AG04450 (cell line): Measurements from ENCODE around the gene TRAF2. TPM values are rescaled to one million over a fixed set of nuclear protein-coding genes. Genes with fewer than 3 reads are reported as not detected.
A peak's percentile ranks its signal among the peaks of the same experiment; 100 is the strongest.
"Not testable (repeated sequence)": the region's sequence is repeated elsewhere in the genome, so short reads cannot be mapped to it uniquely, and the experiment has no call there.

Experiments used
- CTCF ChIA-PET: fragments of 300-600, 350-600 bp; formaldehyde crosslinking; extraction: SDS; loops from one replicate; lab custom pipeline; 2022; ENCODE audit warnings: antibody characterized with exemption, inconsistent platforms; lab: Charles Lee
- POLR2A ChIA-PET: fragments of 350-600 bp; formaldehyde crosslinking; extraction: SDS; loops from one replicate; lab custom pipeline; 2021; ENCODE audit warnings: antibody characterized with exemption, inconsistent platforms; lab: Yijun Ruan, JAX
- DNase-seq: peaks from one replicate; pipeline ENCODE4 v3.0.0-alpha.2; 2011; ENCODE audit warnings: low read depth, low spot score
- H3K27ac ChIP-seq: one replicate; pipeline ENCODE4 v1.5.1; 2012; ENCODE audit warnings: low read depth, low read length, control low read depth
- H3K27me3 ChIP-seq: one replicate; pipeline ENCODE4 v1.6.0; 2012; ENCODE audit warnings: low read length; ENCODE audit not compliant: control insufficient read depth, insufficient read depth
- H3K4me3 ChIP-seq: 2 replicates; pipeline ENCODE4 v1.5.1; 2011; ENCODE audit warnings: mild to moderate bottlenecking, low read depth, low read length, control low read depth
- H3K9me3 ChIP-seq: 2 replicates; pipeline ENCODE4 v1.5.1; 2012; ENCODE audit warnings: low read length; ENCODE audit not compliant: control insufficient read depth, insufficient read depth
- CTCF ChIP-seq: IDR thresholded peaks from 2 replicates; pipeline ENCODE4 v1.5.1; 2011; ENCODE audit warnings: low read depth, low read length, control low read depth, inconsistent platforms
- polyA plus RNA-seq: library from polyadenylated mRNA; depleted of rRNA; stranded (reverse); fragments of >200 nt; gene quantifications from 2 replicates; pipeline ENCODE4 v1.2.3, GENCODE V29; 2011

Gene TRAF2
- polyA plus RNA-seq, 1 experiment = 6.1 TPM

- TF ChIP-seq CTCF = peak; percentile 86
- peak; percentile 49 for DNase-seq
- peak within 1 kb of the TSS; percentile 65 for H3K4me3 ChIP-seq
- H3K27me3 ChIP-seq = peaks cover 21% of the 10 kb centered on the region
- not testable (repeated sequence) for H3K9me3 ChIP-seq
- ChIA-PET POLR2A (interaction anchor here (0.6 to 1.3 kb wide), 5 partner anchors 9 to 143 kb away, joined by 3 to 4 read pairs (median 3); no protein-coding TSS in a partner anchor), CTCF (interaction anchor here (0.8 to 2.0 kb wide), 18 partner anchors 10 to 193 kb away, joined by 3 to 10 read pairs (median 3); no protein-coding TSS in a partner anchor)
- H3K27ac ChIP-seq = peak within 1 kb of the TSS; percentile 31
Observed at GRCh38 chr9:136842380-136842948, 43.9 kb upstream of the TRAF2 start, which contains the start of gene AJM1. Gene AJM1 (plus strand): TSS chr9:136842478. CDS start chr9:136844415, 1,937 bp downstream.

GRCh38 chr9:136843159-136843800 is 43.0 kb upstream of the TRAF2 start:
- not testable (repeated sequence) for H3K9me3 ChIP-seq, H3K4me3 ChIP-seq, H3K27ac ChIP-seq, DNase-seq
- H3K27me3 ChIP-seq = peaks cover 21% of the 10 kb centered on the region
- POLR2A ChIA-PET = interaction anchor here (0.7 kb wide), 2 partner anchors 15 to 115 kb away, joined by 3 read pairs; no protein-coding TSS in a partner anchor
- CTCF ChIA-PET = interaction anchor here (0.8 to 2.0 kb wide), 6 partner anchors 11 to 192 kb away, joined by 3 to 6 read pairs (median 3); no protein-coding TSS in a partner anchor

GRCh38 chr9:136843801-136844740 is 42.2 kb upstream of the TRAF2 start:
- POLR2A ChIA-PET = interaction anchor here (0.7 kb wide), 2 partner anchors 14 to 114 kb away, joined by 3 read pairs; no protein-coding TSS in a partner anchor

GRCh38 chr9:136844761-136845464 is 41.4 kb upstream of the TRAF2 start:
- TF ChIP-seq CTCF = no peak
- ChIA-PET CTCF (interaction anchor here (1.4 kb wide), 1 partner anchor 190 kb away, joined by 4 read pairs; no protein-coding TSS in a partner anchor), POLR2A (no interaction called here)
- Histone ChIP-seq H3K9me3 (peaks cover 9% of the 10 kb centered on the region), H3K27ac (no peak overlapping the region), H3K4me3 (no peak overlapping the region), H3K27me3 (peaks cover 21% of the 10 kb centered on the region)
- no peak for DNase-seq

More at GRCh38 chr9:136843801-136844740, 42.2 kb upstream of the TRAF2 start:
- CTCF ChIA-PET = interaction anchor here (0.7 kb wide), 1 partner anchor 66 kb away, joined by 3 read pairs; no protein-coding TSS in a partner anchor
- peaks cover 21% of the 10 kb centered on the region for H3K27me3 ChIP-seq
- not testable (repeated sequence) for H3K9me3 ChIP-seq, DNase-seq, H3K4me3 ChIP-seq, H3K27ac ChIP-seq
- TF ChIP-seq CTCF = peak; percentile 46
